ENCODE data around the gene TRIM37. TPM values are rescaled to one million over a fixed set of nuclear protein-coding genes. Genes with fewer than 3 reads are reported as not detected.
A peak's percentile ranks its signal among the peaks of the same experiment; 100 is the strongest.

The TRIM37 gene
- total RNA-seq, 1 experiment from 2014 or later = 18.0 TPM

DNA sequence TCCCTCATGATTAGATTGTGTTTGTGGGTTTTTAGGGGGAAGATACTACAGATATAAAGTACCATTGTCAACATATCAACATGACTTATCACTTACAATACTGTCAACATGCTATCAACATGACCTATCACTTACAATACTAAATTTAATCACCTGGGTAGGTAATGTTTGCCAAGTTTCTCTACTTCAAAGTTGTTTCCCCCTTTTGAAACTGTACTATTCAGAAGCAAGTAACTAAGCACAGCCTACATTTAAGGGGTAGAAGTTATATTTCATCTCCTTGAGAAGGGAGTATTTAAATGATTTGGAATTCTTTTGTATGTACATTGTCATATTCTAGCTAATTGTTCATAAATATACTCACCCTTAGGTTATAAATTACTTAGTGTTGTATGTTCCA, 68.7 kb downstream of the TRIM37 start:
- DNase-seq (ENCODE audit: low spot score) = no peak

- no peak for DNase-seq (ENCODE audit: low spot score)
Observed at GRCh38 chr17:59030811-59031210, 75.9 kb downstream of the TRIM37 start.

DNA sequence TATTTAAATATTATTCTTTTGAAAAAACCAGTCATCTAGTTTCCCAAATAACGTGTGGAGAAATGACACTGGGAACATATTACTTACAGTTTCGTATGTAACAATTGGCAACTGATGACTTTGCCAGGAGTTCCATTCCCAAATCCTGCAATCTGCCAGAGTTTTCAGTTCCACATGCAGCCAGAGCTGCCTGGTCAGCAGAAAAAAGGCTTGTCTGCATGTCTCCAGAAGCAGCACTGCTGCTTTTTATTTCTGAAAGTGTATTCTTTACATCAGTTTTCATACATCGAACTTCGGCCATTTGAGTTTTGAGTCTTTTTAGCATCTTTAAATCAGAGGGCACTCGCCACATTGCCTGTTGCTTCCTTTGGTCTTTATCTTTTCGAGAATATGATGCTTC, 78.4 kb downstream of the TRIM37 start:
- no peak for DNase-seq (ENCODE audit: low spot score)

DNA sequence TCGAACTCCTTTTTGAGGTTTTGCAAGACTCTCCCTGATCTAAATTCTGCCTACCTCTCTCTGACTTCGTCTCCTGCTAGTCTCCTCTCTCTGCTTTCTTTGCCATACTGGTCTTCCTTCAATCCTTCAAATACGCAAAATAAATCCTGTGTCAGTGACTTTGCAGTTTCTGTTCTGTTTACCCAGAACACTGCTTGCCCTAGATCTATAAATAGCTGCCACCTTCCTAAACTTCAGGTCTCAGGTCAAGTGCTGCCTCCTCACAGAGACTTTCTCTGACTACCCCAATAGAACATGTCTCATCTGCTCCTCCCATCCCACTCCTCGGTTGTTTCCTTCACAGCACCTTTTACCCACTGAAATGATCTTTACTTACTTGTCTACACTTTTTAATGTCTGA, 78.9 kb downstream of the TRIM37 start:
- no peak for DNase-seq (ENCODE audit: low spot score)

DNA sequence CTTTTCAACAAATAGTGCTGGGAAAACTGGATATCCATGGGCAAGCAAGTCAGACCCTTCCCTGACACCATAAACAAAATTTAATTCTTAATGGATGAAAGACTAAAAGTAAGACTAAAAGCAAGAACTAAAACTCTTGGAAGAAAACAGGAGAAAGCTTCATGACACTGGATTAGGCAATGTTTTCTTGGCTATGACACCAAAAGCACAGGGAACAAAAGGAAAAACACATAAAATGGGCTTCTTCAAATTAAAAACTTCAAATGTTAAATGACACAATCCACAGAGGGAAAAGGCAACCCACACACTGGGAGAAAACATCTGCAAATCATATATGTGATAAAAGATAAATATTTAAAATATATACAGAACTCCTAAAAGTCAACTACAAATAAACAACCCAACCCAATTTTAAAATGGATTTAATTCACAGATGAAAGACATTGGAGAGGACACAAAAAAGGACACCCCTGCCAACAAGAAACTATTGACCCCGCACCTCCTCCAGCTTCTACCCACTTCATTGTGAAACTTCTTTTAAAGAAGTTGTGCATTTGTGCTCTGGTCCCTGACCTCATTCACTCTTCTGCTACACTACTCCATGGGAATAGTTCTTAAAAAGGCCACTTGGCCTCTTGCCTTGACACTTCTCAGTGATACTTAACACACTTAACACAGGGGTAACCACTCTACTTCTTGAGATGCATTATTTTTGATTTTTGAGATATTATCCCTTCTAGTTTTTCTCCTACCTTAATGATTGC, 80.3 kb downstream of the TRIM37 start:
- DNase-seq (ENCODE audit: low spot score) = no peak

GRCh38 chr17:59024916-59025315, 81.8 kb downstream of the TRIM37 start:
- no peak for DNase-seq (ENCODE audit: low spot score)

DNA sequence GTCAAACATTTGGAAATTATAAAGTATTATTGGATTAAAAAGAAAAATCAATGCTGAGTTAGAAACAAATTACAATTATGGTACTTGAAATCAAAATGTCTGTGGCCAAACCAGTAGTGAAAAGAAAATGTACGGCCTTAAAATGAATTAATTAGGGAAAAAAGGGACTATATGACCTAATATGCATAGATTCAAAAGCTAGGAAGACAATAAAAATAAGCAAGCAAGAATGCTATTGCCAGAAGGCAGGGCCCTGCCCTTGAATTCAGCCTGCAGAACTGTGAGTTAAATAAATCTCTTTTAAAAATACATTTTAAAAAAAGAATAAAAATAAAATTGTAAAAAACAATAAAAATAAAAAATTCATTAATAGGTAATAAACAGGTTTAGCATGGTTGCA, 88.7 kb downstream of the TRIM37 start:
- DNase-seq (ENCODE audit: low spot score) = no peak

- no peak for DNase-seq (ENCODE audit: low spot score)
Observed at GRCh38 chr17:59011975-59012374, 94.7 kb downstream of the TRIM37 start.

- no peak for DNase-seq (ENCODE audit: low spot score)
Observed at GRCh38 chr17:59010026-59010425, 96.7 kb downstream of the TRIM37 start.

DNA sequence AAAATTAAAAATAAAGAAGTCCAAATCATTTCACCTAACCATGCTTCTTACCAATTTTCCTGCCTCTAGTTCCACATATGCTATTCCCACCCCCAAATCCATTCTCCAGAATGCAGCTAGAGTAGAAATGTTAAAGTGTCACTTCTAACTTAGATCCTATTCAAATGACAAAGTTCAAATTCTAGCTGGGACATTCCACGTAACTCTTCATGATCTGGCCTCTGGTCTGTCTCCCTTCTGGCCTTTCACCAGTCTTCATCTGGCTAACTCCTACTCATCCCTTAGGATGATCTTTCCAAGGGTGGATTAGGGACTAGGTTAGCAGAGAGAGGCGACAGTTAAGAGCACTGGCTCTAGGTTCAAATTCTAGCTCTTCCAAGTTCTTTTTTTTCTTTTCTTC, 97.9 kb downstream of the TRIM37 start:
- DNase-seq (ENCODE audit: low spot score) = no peak

GRCh38 chr17:59007995-59008394, 98.7 kb downstream of the TRIM37 start:
- no peak for DNase-seq (ENCODE audit: low spot score)

- DNase-seq (ENCODE audit: low spot score) = peak; percentile 76
Observed at GRCh38 chr17:59004338-59005111, 102.2 kb downstream of the TRIM37 start.

- DNase-seq (ENCODE audit: low spot score) = no peak
Observed at GRCh38 chr17:59003860-59004259, 102.8 kb downstream of the TRIM37 start.

GRCh38 chr17:59002848-59003247, 103.8 kb downstream of the TRIM37 start:
- DNase-seq (ENCODE audit: low spot score) = no peak

- DNase-seq (ENCODE audit: low spot score) = no peak
Observed at GRCh38 chr17:59002126-59002525, 104.6 kb downstream of the TRIM37 start.

GRCh38 chr17:59001158-59001814, 105.4 kb downstream of the TRIM37 start:
- no peak for DNase-seq (ENCODE audit: low spot score)

DNA sequence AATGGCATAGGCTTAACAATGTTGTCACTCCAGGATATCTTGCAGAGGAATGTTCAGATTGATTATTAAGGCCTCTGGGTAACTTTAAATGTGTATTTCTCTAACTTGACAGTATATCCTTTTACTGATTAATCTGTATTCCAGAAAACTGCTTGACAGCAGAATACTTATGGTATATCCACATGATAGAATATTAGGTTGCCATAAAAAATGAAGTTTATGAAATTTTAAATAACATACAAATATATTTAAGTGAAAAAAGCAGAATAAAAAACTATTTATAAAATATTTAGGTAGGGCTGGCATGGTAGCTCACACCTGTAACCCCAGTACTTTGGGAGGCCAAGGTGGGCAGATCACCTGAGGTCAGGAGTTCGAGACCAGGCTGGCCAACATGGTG, 106.7 kb downstream of the TRIM37 start:
- no peak for DNase-seq (ENCODE audit: low spot score)

DNA sequence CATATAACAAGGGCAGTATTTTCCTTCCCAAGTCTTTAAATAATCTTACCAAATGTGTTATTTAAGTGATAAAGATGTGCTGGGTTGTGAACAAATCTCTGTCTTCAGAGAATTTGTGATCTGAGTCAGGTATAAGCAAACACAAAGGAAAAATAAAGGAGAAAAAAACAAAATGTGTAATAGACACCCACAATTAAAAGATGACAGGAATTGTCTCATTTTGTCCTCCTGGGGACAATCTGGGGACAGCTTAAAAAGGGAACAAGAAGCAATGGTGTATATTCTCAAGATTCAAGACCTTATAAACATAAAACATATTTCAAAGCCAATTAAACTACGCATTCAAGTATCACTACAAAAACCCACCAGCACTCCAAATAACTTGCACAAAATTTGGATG, 107.2 kb downstream of the TRIM37 start:
- DNase-seq (ENCODE audit: low spot score) = no peak

GRCh38 chr17:58998871-58999270, 107.8 kb downstream of the TRIM37 start:
- DNase-seq (ENCODE audit: low spot score) = no peak

DNA sequence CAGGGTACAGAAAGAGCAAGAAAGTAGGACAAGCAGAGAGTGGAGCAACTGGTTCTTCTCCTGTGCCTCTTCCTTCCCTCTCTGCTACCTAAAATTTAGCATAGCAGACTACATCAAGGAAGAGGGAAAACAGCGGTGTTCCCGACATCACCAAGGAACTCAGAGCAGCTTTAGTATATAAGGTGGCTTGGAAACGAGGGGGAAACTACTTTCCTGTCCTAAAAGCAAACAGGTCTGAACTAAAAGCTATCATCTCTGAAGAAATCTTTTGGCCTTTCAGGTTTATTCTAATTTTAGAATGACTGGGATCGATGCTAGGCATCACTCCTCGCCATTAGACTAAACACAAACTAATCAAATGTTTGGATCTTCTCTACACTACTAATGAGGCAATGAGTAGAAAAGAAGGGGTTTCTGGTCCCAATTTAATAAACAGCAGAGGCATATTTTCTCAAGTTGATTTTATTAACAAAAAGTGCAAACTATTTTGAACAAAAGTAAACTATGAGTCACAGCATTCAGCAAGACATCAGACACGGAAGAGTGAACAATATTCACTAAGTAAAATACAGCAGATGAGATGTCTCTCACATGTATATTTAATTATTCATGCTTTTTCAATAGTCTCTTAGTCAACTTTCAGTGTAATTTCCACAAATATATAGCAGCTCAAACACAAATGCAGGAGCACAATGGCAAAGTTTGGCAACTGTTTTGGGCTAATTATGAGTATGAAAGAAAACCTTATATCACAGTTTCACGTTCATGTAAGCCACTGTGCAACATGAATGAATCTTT, 108.7 kb downstream of the TRIM37 start:
- no peak for DNase-seq (ENCODE audit: low spot score)

DNA sequence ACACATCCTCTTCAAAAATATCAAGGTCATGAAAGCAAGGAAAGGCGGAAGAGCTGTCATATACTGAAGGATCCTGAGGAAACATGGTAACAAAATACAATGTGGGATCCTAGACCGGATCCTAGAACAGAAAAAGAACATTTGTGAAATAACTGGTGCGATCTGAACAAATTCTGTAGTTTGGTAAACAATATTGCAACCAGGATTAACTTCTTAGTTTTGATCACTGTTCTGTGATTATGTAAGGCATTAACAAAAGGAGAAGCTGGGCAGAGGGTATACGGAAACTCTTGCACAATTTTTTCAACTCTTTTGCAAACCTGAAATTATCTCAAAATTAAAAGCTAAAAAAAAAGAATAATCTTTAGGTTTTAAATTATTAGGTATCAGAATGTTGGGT, 109.7 kb downstream of the TRIM37 start:
- DNase-seq (ENCODE audit: low spot score) = no peak

Data from HT-29 (cell line).